Gastroesophageal sphincter (tissue), 4 donors: ENCODE measurements around the gene USP54. TPM values are rescaled to one million over a fixed set of nuclear protein-coding genes. Genes with fewer than 3 reads are reported as not detected.
A peak's percentile ranks its signal among the peaks of the same experiment; 100 is the strongest.

ENCODE experiments used
- ATAC-seq: fragments of 150-250 bp; one replicate; pipeline ENCODE4 v1.9.1; 2016; ENCODE audit warnings: mild to moderate bottlenecking, moderate library complexity
- H3K27ac ChIP-seq, 4 donors: fragments of 200-600 bp; sonication (generic) in 3 of 4; 1 replicate in 3 of 4; 2 replicates in 1 of 4; pipeline ENCODE4 v1.5.1; 2016 to 2019
- H3K27me3 ChIP-seq: fragments of 200-600 bp; sonication (generic); one replicate; pipeline ENCODE4 v1.5.1; 2019
- H3K36me3 ChIP-seq, 2 donors: fragments of 200-600 bp; sonication (generic); one replicate each; pipeline ENCODE4 v1.5.1; 2019; ENCODE audit warnings: control low read depth in 1 of 2
- H3K4me1 ChIP-seq, 3 donors: fragments of 200-600 bp; sonication (generic); 1 replicate in 2 of 3; 2 replicates in 1 of 3; pipeline ENCODE4 v1.5.1; 2016 to 2019; ENCODE audit warnings: control low read depth in 2 of 3
- H3K4me3 ChIP-seq, 2 donors: fragments of 200-600 bp; sonication (generic); one replicate each; pipeline ENCODE4 v1.5.1; 2019; ENCODE audit warnings: mild to moderate bottlenecking in 1 of 2, moderate library complexity in 1 of 2
- H3K9me3 ChIP-seq, 3 donors: fragments of 200-600 bp; sonication (generic); one replicate each; pipeline ENCODE4 v1.5.1; 2017 to 2019; ENCODE audit warnings: control low read depth in 2 of 3
- CTCF ChIP-seq, 4 experiments: fragments of 200-600 bp in 2 of 4; fragments of 450-650 bp in 2 of 4; sonication (generic) in 1 of 4; IDR thresholded peaks; one replicate each; pipeline ENCODE4 v1.5.1; 2017 to 2019; ENCODE audit warnings: antibody characterized with exemption in 4 of 4, mild to moderate bottlenecking in 2 of 4, moderate library complexity in 2 of 4
- EP300 ChIP-seq: sonication (generic); formaldehyde crosslinking; IDR thresholded peaks from one replicate; pipeline ENCODE4 v1.6.1; 2017; ENCODE audit warnings: antibody characterized with exemption, mild to moderate bottlenecking
- POLR2A ChIP-seq, 2 donors: fragments of 450-650 bp; IDR thresholded peaks; one replicate each; pipeline ENCODE4 v1.6.1; 2017; ENCODE audit warnings: antibody characterized with exemption in 2 of 2, mild to moderate bottlenecking in 2 of 2, moderate library complexity in 1 of 2
- POLR2AphosphoS5 ChIP-seq: sonication (generic); formaldehyde crosslinking; IDR thresholded peaks from one replicate; pipeline ENCODE4 v1.6.1; 2017; ENCODE audit warnings: antibody characterized with exemption
- WGBS, 2 donors: methylation state at CpG; one replicate each; pipeline ENCODE4 v1.1.5; 2018; ENCODE audit warnings: low coverage in 1 of 2; 5-methylcytosine and 5-hydroxymethylcytosine counted together
- total RNA-seq, 4 donors: library from RNA; depleted of rRNA; stranded (reverse); fragments of >200 nt; gene quantifications; one replicate each; pipeline ENCODE4 v1.1.0, GENCODE V29; 2016

Gene USP54
- total RNA-seq, 4 donors from 2014 or later, result 27.1 to 106 (median 53.8) TPM

GRCh38 chr10:73534857-73535256 is 56.3 kb downstream of the USP54 start:
- no peak overlapping the region for H3K27ac ChIP-seq
- no peaks in the 10 kb centered on the region for H3K9me3 ChIP-seq
- peaks cover 0 to 80% of the 10 kb centered on the region in 2 donors for H3K36me3 ChIP-seq
- no peaks in the 10 kb centered on the region for H3K4me1 ChIP-seq
- 80 to 100% methylated on average over 1 of the region's 1 CpG for WGBS, 2 donors
- no peaks in the 10 kb centered on the region for H3K27me3 ChIP-seq
- no peak for ATAC-seq
- H3K4me3 ChIP-seq, result no peak overlapping the region
- TF ChIP-seq POLR2AphosphoS5, result no peak
- TF ChIP-seq POLR2A (IDR thresholded peaks at IDR 0.05), result no peak
- no peak for TF ChIP-seq CTCF (IDR thresholded peaks at IDR 0.05)
- TF ChIP-seq EP300, result no peak

- ATAC-seq, result peak; percentile 57
- no peaks in the 10 kb centered on the region for H3K27me3 ChIP-seq
- peaks cover 0 to 3% (median 0%) of the 10 kb centered on the region in 3 donors for H3K4me1 ChIP-seq
- TF ChIP-seq POLR2AphosphoS5 (no peak), CTCF (IDR thresholded peaks at IDR 0.05) (peak; percentile 70 to 92 (median 84))
- no peaks in the 10 kb centered on the region for H3K9me3 ChIP-seq
- WGBS, 2 donors, result 85 to 100% methylated on average over 1 to 2 of the region's 5 CpGs
- H3K27ac ChIP-seq, result no peak overlapping the region
- peaks cover 0 to 88% of the 10 kb centered on the region in 2 donors for H3K36me3 ChIP-seq
- no peak overlapping the region for H3K4me3 ChIP-seq
Observed at GRCh38 chr10:73529089-73529832, 61.9 kb downstream of the USP54 start.

GRCh38 chr10:73522263-73522662 is 68.9 kb downstream of the USP54 start:
- peaks cover 19 to 100% of the 10 kb centered on the region in 2 donors for H3K36me3 ChIP-seq
- H3K27ac ChIP-seq, result no peak overlapping the region
- 89 to 90% methylated on average over 1 of the region's 1 CpG for WGBS, 2 donors
- no peaks in the 10 kb centered on the region for H3K9me3 ChIP-seq
- TF ChIP-seq POLR2A (IDR thresholded peaks at IDR 0.05) (no peak), CTCF (IDR thresholded peaks at IDR 0.05) (no peak), EP300 (no peak), POLR2AphosphoS5 (no peak)
- no peaks in the 10 kb centered on the region for H3K27me3 ChIP-seq
- no peaks in the 10 kb centered on the region for H3K4me1 ChIP-seq
- no peak overlapping the region for H3K4me3 ChIP-seq
- no peak for ATAC-seq

GRCh38 chr10:73519336-73519735 is 71.8 kb downstream of the USP54 start:
- no peaks in the 10 kb centered on the region for H3K4me1 ChIP-seq
- H3K27ac ChIP-seq, result no peak overlapping the region
- no peak for TF ChIP-seq POLR2A (IDR thresholded peaks at IDR 0.05)
- no peak for TF ChIP-seq EP300
- no peak for TF ChIP-seq POLR2AphosphoS5
- no peak for TF ChIP-seq CTCF (IDR thresholded peaks at IDR 0.05)
- no peak for ATAC-seq
- no peaks in the 10 kb centered on the region for H3K27me3 ChIP-seq
- no peak overlapping the region for H3K4me3 ChIP-seq
- H3K9me3 ChIP-seq, result no peaks in the 10 kb centered on the region
- 86 to 87% methylated on average over 2 to 3 of the region's 3 CpGs for WGBS, 2 donors
- H3K36me3 ChIP-seq, result peaks cover 19 to 100% of the 10 kb centered on the region in 2 donors
